ENCODE results near the gene CCT5.
"Not testable (repeated sequence)": the region's sequence is repeated elsewhere in the genome, so short reads cannot be mapped to it uniquely, and the experiment has no call there.

The CCT5 gene

GRCh38 chr5:10272053-10272874 lies 22.2 kb downstream of the CCT5 start:
- H3K4me3 ChIP-seq (ENCODE audit: low read length), result no peak overlapping the region
- DNase-seq (ENCODE audit: low read depth, low spot score), result no peak

GRCh38 chr5:10272875-10273209 lies 22.8 kb downstream of the CCT5 start:
- not testable (repeated sequence) for H3K4me3 ChIP-seq (ENCODE audit: low read length); DNase-seq (ENCODE audit: low read depth, low spot score)

- peak; percentile 63 for DNase-seq (ENCODE audit: low read depth, low spot score)
- no peak overlapping the region for H3K4me3 ChIP-seq (ENCODE audit: low read length)
These were observed 25.4 kb downstream of the CCT5 start for GRCh38 chr5:10275460-10275859.

GRCh38 chr5:10275991-10276390 lies 25.9 kb downstream of the CCT5 start:
- no peak for DNase-seq (ENCODE audit: low read depth, low spot score)
- no peak overlapping the region for H3K4me3 ChIP-seq (ENCODE audit: low read length)

GRCh38 chr5:10276691-10277090 lies 26.6 kb downstream of the CCT5 start:
- no peak for DNase-seq (ENCODE audit: low read depth, low spot score)
- H3K4me3 ChIP-seq (ENCODE audit: low read length), result no peak overlapping the region

- no peak for DNase-seq (ENCODE audit: low read depth, low spot score)
- H3K4me3 ChIP-seq (ENCODE audit: low read length), result no peak overlapping the region
These were observed 27.9 kb downstream of the CCT5 start for GRCh38 chr5:10277773-10278630.

GRCh38 chr5:10278658-10279279 lies 28.7 kb downstream of the CCT5 start:
- H3K4me3 ChIP-seq (ENCODE audit: low read length), result no peak overlapping the region
- no peak for DNase-seq (ENCODE audit: low read depth, low spot score)

- no peak for DNase-seq (ENCODE audit: low read depth, low spot score)
- H3K4me3 ChIP-seq (ENCODE audit: low read length), result no peak overlapping the region
These were observed 29.2 kb downstream of the CCT5 start for GRCh38 chr5:10279328-10279727.

- DNase-seq (ENCODE audit: low read depth, low spot score), result no peak
- H3K4me3 ChIP-seq (ENCODE audit: low read length), result no peak overlapping the region
These were observed 30.0 kb downstream of the CCT5 start for GRCh38 chr5:10279925-10280720.

GRCh38 chr5:10283927-10284635 lies 34.0 kb downstream of the CCT5 start:
- peak; percentile 36 for DNase-seq (ENCODE audit: low read depth, low spot score)
- no peak overlapping the region for H3K4me3 ChIP-seq (ENCODE audit: low read length)

GRCh38 chr5:10285362-10285761 lies 35.3 kb downstream of the CCT5 start:
- H3K4me3 ChIP-seq (ENCODE audit: low read length); DNase-seq (ENCODE audit: low read depth, low spot score): not testable (repeated sequence)

GRCh38 chr5:10286162-10286861 lies 36.2 kb downstream of the CCT5 start:
- H3K4me3 ChIP-seq (ENCODE audit: low read length), result no peak overlapping the region
- DNase-seq (ENCODE audit: low read depth, low spot score), result no peak

- DNase-seq (ENCODE audit: low read depth, low spot score), result no peak
- H3K4me3 ChIP-seq (ENCODE audit: low read length), result no peak overlapping the region
These were observed 36.8 kb downstream of the CCT5 start for GRCh38 chr5:10286862-10287227.

GRCh38 chr5:10288592-10289219 lies 38.6 kb downstream of the CCT5 start:
- DNase-seq (ENCODE audit: low read depth, low spot score), result peak; percentile 57
- H3K4me3 ChIP-seq (ENCODE audit: low read length), result no peak overlapping the region

GRCh38 chr5:10289353-10289752 lies 39.3 kb downstream of the CCT5 start:
- no peak overlapping the region for H3K4me3 ChIP-seq (ENCODE audit: low read length)
- no peak for DNase-seq (ENCODE audit: low read depth, low spot score)

GRCh38 chr5:10289991-10290390 lies 39.9 kb downstream of the CCT5 start:
- no peak for DNase-seq (ENCODE audit: low read depth, low spot score)
- no peak overlapping the region for H3K4me3 ChIP-seq (ENCODE audit: low read length)

- DNase-seq (ENCODE audit: low read depth, low spot score), result no peak
- no peak overlapping the region for H3K4me3 ChIP-seq (ENCODE audit: low read length)
These were observed 40.4 kb downstream of the CCT5 start for GRCh38 chr5:10290438-10290837.

Data from Jurkat, Clone E6-1 (cell line).